WI38 (cell line): ENCODE data around the gene CACNA2D2.

Source experiments
- H3K4me3 ChIP-seq: 2 replicates; pipeline ENCODE4 v1.5.1; 2011; ENCODE audit warnings: low read depth, mild to moderate bottlenecking, control low read depth, low read length
- TF ChIP-seq, protein P1 (sequence below): IDR thresholded peaks from 2 replicates; pipeline ENCODE4 v1.5.1; 2012; ENCODE audit warnings: low read depth, mild to moderate bottlenecking, control low read depth, low read length

CACNA2D2 gene

DNA sequence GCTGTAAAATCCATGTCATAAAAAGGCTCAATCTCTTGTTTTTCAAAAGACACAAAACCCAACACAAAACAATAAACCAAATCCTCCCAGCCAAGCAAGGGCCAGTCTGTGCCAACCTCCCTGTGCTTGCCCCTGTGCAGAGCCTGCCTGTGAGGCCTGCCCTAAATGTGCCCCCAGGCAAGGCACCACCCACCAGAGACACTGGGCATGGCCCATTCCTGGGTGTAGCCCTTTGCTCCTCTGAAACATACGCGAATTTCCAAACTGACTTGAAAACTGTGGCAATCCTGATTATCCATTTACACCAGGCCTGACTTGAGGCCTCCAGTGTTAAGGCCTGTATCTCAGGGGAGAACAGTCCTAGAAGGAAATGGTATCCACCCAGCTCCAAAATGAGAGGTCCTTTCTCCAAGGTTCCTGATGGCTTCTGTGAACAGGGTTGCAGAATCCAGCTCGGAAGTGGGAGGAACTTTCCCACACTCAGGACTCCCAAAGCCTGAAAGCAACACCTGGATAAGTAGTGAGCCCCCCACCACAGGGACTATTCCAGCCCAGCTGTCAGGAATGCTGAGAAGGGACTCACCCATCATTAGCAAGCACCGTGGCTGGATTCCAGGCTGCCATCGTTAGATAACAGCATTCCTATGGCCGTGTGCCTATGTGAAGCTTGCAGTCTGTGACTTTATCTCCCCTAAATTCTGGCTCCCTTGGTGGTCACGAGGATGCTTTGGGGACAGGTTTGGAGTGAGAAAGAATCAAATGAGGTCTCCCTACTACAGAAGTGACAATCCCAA, 61.8 kb downstream of the CACNA2D2 start:
- TF ChIP-seq, protein P1, sequence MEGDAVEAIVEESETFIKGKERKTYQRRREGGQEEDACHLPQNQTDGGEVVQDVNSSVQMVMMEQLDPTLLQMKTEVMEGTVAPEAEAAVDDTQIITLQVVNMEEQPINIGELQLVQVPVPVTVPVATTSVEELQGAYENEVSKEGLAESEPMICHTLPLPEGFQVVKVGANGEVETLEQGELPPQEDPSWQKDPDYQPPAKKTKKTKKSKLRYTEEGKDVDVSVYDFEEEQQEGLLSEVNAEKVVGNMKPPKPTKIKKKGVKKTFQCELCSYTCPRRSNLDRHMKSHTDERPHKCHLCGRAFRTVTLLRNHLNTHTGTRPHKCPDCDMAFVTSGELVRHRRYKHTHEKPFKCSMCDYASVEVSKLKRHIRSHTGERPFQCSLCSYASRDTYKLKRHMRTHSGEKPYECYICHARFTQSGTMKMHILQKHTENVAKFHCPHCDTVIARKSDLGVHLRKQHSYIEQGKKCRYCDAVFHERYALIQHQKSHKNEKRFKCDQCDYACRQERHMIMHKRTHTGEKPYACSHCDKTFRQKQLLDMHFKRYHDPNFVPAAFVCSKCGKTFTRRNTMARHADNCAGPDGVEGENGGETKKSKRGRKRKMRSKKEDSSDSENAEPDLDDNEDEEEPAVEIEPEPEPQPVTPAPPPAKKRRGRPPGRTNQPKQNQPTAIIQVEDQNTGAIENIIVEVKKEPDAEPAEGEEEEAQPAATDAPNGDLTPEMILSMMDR = no peak

DNA sequence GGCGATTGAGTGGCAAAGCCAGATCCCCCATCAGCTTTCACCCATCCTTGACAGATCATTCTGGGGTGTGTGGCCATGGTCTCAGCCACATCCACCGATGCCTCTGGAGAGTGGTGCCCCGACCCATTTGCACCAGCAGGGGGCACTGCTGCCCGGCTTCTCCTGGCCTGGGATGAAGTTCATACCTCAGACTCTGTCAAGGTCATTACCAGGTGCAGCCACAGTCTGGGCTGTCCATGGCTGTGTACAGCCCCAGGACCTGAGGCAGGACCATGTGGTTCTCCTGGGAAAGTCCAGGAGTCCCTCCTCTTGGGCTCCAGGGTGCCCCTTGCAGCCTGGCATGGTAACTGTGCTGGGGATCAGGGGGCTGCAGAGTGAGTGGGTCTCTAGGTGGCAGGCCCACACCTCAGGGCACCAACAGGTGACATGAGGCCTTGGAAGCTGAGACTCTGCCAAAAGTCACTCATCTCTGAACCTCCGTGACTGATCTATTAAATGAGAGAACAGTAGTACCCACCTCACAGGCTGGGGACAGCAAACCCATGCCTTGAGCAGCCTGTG, 67.2 kb downstream of the CACNA2D2 start:
- no peak overlapping the region for H3K4me3 ChIP-seq
- TF ChIP-seq, protein P1 = peak; percentile 60

More for the DNA sequence above, 61.8 kb downstream of the CACNA2D2 start:
- no peak overlapping the region for H3K4me3 ChIP-seq

GRCh38 chr3:50435371-50436113, 67.9 kb downstream of the CACNA2D2 start:
- no peak overlapping the region for H3K4me3 ChIP-seq

GRCh38 chr3:50433954-50434353, 69.5 kb downstream of the CACNA2D2 start:
- H3K4me3 ChIP-seq = no peak overlapping the region
- TF ChIP-seq, protein P1 = no peak

More at GRCh38 chr3:50435371-50436113, 67.9 kb downstream of the CACNA2D2 start:
- TF ChIP-seq, protein P1 = no peak

DNA sequence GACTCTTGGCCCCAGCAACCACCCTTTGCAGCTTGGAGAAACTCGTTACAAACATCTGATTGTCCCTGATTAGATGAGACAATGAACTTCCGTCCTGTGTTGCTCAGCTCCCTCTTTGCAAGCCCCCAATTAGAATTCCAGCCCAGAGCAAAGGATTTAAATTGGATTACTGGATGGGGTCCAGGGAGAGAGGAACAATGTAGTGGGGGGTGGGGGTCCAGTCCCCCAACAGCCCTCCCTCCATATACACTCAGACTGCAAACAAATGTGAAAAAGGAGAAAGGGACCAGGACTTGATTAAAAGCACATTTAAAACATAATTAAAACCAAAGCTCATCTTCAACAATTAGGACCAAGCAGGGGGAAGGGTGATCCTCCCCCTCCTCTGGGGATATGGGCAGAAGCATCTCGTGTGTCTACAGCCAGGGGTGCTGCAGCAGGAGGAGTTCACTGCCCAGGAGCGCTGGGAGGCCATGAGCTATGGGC, 72.4 kb downstream of the CACNA2D2 start:
- H3K4me3 ChIP-seq = no peak overlapping the region
- TF ChIP-seq, protein P1 = no peak

GRCh38 chr3:50430191-50430590, 73.2 kb downstream of the CACNA2D2 start:
- H3K4me3 ChIP-seq = no peak overlapping the region
- TF ChIP-seq, protein P1 = no peak
